Measurements from ENCODE around the gene DDX17.

GRCh38 chr22:38436629-38437395, 69.3 kb downstream of the DDX17 start:
- TF ChIP-seq FOXM1 (IDR thresholded peaks at IDR 0.05; ENCODE audit: borderline replicate concordance) = no peak
- TF ChIP-seq SUZ12 (IDR thresholded peaks at IDR 0.05) = no peak
- TF ChIP-seq SP1 (IDR thresholded peaks at IDR 0.05) = no peak
- TF ChIP-seq FOXA1 (IDR thresholded peaks at IDR 0.05) = no peak
- no peak for TF ChIP-seq ELF4 (IDR thresholded peaks at IDR 0.05)
- TF ChIP-seq TARDBP (IDR thresholded peaks at IDR 0.05) = no peak
- no peak for TF ChIP-seq LEF1 (IDR thresholded peaks at IDR 0.05; ENCODE audit: borderline replicate concordance)
- TF ChIP-seq ARNT (IDR thresholded peaks at IDR 0.05) = no peak
- TF ChIP-seq BHLHE40 (IDR thresholded peaks at IDR 0.05; ENCODE audit: borderline replicate concordance) = no peak
- TF ChIP-seq NFRKB (IDR thresholded peaks at IDR 0.05) = no peak
- no peak for TF ChIP-seq FOXK2 (IDR thresholded peaks at IDR 0.05)
- no peak for TF ChIP-seq PKNOX1 (IDR thresholded peaks at IDR 0.05)
- no peak for TF ChIP-seq L3MBTL2 (conservative IDR thresholded peaks at IDR 0.05)
- TF ChIP-seq CTBP1 (IDR thresholded peaks at IDR 0.05; ENCODE audit: borderline replicate concordance) = no peak

Measured in HEK293T (cell line).